ENCODE results near the gene CNDP1.

GRCh38 chr18:74526488-74526887 lies 7.8 kb upstream of the CNDP1 start:
- TF ChIP-seq ZNF558 (tag by site-specific recombination; IDR thresholded peaks at IDR 0.05) = no peak
- no peak for TF ChIP-seq ELK4 (IDR thresholded peaks at IDR 0.05; ENCODE audit: borderline replicate concordance, low read depth, low read length)
- TF ChIP-seq CTCF (tag by site-specific recombination; IDR thresholded peaks at IDR 0.05) = no peak
- no peak for TF ChIP-seq MEIS1 (CRISPR knock-in tag; IDR thresholded peaks at IDR 0.05; ENCODE audit: borderline replicate concordance)
- TF ChIP-seq ZNF175 (tag by site-specific recombination; IDR thresholded peaks at IDR 0.05) = no peak
- TF ChIP-seq ZNF433 (tag by site-specific recombination; IDR thresholded peaks at IDR 0.05; ENCODE audit: low read depth) = no peak
- TF ChIP-seq SP2 (tag by site-specific recombination; IDR thresholded peaks at IDR 0.05) = no peak
- no peak for TF ChIP-seq ZNF626 (tag by site-specific recombination; IDR thresholded peaks at IDR 0.05)
- TF ChIP-seq ZNF274 (IDR thresholded peaks at IDR 0.05; ENCODE audit: low read length) = no peak
- no peak for TF ChIP-seq ZNF274 (tag by site-specific recombination; IDR thresholded peaks at IDR 0.05; ENCODE audit: borderline replicate concordance)
- no peak for TF ChIP-seq YY1 (tag by site-specific recombination; IDR thresholded peaks at IDR 0.05)
- no peak for TF ChIP-seq HOXA7 (CRISPR knock-in tag; IDR thresholded peaks at IDR 0.05; ENCODE audit: borderline replicate concordance)
- TF ChIP-seq MYNN (tag by site-specific recombination; IDR thresholded peaks at IDR 0.05; ENCODE audit: borderline replicate concordance) = no peak
- no peak for TF ChIP-seq ZNF335 (tag by site-specific recombination; conservative IDR thresholded peaks at IDR 0.05)

Data from HEK293 (cell line).